Common myeloid progenitor, CD34-positive (primary cell): ENCODE results near the gene SASS6.

ENCODE experiments used
- CTCF ChIA-PET: fragments of 350-600 bp; sonication (Branson Sonifier 250); formaldehyde crosslinking; loops from one replicate; lab custom pipeline; 2021; ENCODE audit warnings: antibody characterized with exemption; lab: Charles Lee
- POLR2A ChIA-PET: fragments of 350-600 bp; sonication (Branson Sonifier 250); formaldehyde crosslinking; loops from one replicate; lab custom pipeline; 2021; ENCODE audit warnings: antibody characterized with exemption; lab: Charles Lee
- DNase-seq, 3 donors: peaks; one replicate each; pipeline versions ENCODE4 v3.0.0 to v3.0.0-alpha.2; 2013
- H3K27ac ChIP-seq, 2 experiments: 1 replicate in 1 of 2; 2 replicates in 1 of 2; pipeline ENCODE4 v1.7.0; 2013; ENCODE audit warnings: inconsistent platforms in 2 of 2, low read length in 2 of 2, mild to moderate bottlenecking in 2 of 2, low read depth in 1 of 2, moderate library complexity in 1 of 2; ENCODE audit not compliant: severe bottlenecking in 2 of 2, insufficient read depth in 1 of 2, poor library complexity in 1 of 2
- H3K27me3 ChIP-seq, 5 experiments: replicated peaks in 2 of 5; 1 replicate in 3 of 5; 2 replicates in 2 of 5; pipeline versions ENCODE4 v1.6.1 to v1.7.0; 2013; ENCODE audit warnings: low read length in 4 of 5, mild to moderate bottlenecking in 2 of 5, moderate library complexity in 2 of 5, inconsistent platforms in 1 of 5; ENCODE audit not compliant: insufficient read depth in 5 of 5, control insufficient read depth in 4 of 5
- H3K36me3 ChIP-seq, 4 experiments: 1 replicate in 2 of 4; 2 replicates in 2 of 4; pipeline versions ENCODE4 v1.6.1 to v1.7.0; 2013; ENCODE audit warnings: low read length in 3 of 4, control low read depth in 1 of 4, mild to moderate bottlenecking in 1 of 4; ENCODE audit not compliant: control insufficient read depth in 4 of 4, insufficient read depth in 4 of 4
- H3K4me1 ChIP-seq, 4 experiments: 1 replicate in 3 of 4; 2 replicates in 1 of 4; pipeline versions ENCODE4 v1.6.1 to v1.7.1; 2013; ENCODE audit warnings: low read length in 3 of 4, mild to moderate bottlenecking in 3 of 4, control low read depth in 1 of 4, inconsistent platforms in 1 of 4, moderate library complexity in 1 of 4; ENCODE audit not compliant: control insufficient read depth in 4 of 4, insufficient read depth in 4 of 4; ENCODE audit errors: control extremely low read depth in 1 of 4
- H3K4me3 ChIP-seq, 7 experiments: 1 replicate in 4 of 7; 2 replicates in 3 of 7; pipeline versions ENCODE4 v1.5.1 to v1.7.0; 2013; ENCODE audit warnings: mild to moderate bottlenecking in 7 of 7, low read length in 6 of 7, moderate library complexity in 6 of 7, inconsistent platforms in 2 of 7, low read depth in 2 of 7, control low read depth in 1 of 7; ENCODE audit not compliant: insufficient read depth in 4 of 7, control insufficient read depth in 1 of 7; ENCODE audit errors: extremely low read depth in 1 of 7
- H3K9me3 ChIP-seq, 5 experiments: 1 replicate in 4 of 5; 2 replicates in 1 of 5; pipeline versions ENCODE4 v1.6.1 to v1.7.1; 2013; ENCODE audit warnings: low read length in 4 of 5, mild to moderate bottlenecking in 2 of 5, inconsistent platforms in 1 of 5, low read depth in 1 of 5, moderate library complexity in 1 of 5; ENCODE audit not compliant: control insufficient read depth in 4 of 5, insufficient read depth in 2 of 5; ENCODE audit errors: control extremely low read depth in 1 of 5
- WGBS: methylation state at CpG from one replicate; pipeline ENCODE4 v1.1.5; 2013; ENCODE audit not compliant: insufficient coverage; 5-methylcytosine and 5-hydroxymethylcytosine counted together

SASS6 gene

DNA sequence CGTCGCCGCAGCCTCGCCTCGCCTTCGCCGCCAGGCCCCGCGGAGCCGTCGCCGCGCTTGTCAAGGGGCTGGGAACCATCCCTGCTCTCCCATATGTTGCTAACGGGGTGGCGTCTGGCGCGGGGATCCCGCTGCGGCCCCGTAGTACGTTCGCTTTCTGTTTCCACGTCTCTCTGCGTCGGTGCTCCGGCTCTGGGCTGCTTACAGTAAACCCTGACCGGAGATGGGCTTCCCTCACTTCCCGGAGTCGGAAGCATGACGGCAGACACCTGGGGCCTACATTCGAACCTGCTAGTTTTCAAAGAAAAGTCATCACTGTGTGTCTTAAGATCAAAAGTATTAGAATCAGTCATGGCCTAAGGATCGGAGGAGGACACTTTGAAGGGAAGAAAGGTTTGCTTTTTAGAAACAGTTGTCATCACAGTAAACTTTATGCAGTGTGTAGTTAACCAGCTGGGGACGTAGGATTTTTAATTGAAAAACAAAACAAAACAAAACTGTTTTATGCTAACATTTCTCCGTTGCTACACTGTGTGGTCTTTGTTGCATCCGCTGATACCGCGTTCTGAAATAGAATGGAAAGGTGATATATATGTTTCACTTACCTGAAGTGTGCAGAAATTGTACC lies 94.0 kb downstream of the SASS6 start:
- peaks cover 10 to 26% (median 19%) of the 10 kb centered on the region in 4 experiments for H3K4me1 ChIP-seq
- CTCF ChIA-PET, result interaction anchor here (1.4 kb wide), 1 partner anchor 12 kb away, joined by 5 read pairs; no protein-coding TSS in a partner anchor

DNA sequence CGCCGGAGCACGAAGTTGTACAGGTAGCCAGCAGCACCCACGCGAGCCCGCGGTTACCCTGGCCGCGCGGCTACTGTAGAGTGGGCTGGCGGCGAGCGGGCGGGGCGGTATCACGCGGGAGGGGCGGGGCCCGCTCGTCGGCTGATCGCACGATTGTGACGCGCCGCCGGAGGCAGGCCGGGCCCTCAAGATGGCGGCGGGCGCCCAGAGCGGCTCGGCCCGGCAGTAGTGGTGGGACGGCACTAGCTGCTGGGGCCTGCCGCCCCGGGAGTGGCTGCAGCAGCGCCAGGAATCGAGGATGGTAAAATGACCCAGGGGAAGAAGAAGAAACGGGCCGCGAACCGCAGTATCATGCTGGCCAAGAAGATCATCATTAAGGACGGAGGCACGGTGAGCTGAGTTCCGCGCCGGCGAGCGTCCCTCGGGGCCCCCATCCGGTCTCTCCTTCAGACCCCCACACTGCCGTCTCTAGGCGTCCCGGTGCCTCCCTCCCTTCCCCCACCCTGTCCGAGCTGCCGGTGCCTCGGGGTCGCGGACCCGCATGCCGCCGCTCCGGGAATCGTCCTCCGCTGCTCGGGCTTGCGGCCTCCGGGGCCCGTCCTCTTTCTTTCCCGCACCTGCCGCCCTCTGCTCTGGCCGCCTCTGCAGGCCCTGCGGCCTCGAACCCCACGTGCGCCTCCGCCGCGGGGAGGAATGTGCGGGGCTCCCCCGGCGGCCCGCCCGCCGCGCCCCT lies 94.6 kb downstream of the SASS6 start:
- Histone ChIP-seq H3K9me3 (no peaks in the 10 kb centered on the region), H3K36me3 (peaks cover 0 to 4% (median 0%) of the 10 kb centered on the region in 4 experiments), H3K4me1 (peaks cover 10 to 26% (median 19%) of the 10 kb centered on the region in 4 experiments), H3K27ac (peak overlapping the region; percentile 96 to 98), H3K4me3 (peak overlapping the region; percentile 82 to 99 (median 97)), H3K27me3 (no peaks in the 10 kb centered on the region)
- peak; percentile 87 to 94 (median 90) for DNase-seq
- WGBS, result 0% methylated on average over 79 of the region's 87 CpGs
- CTCF ChIA-PET, result no interaction called here
- POLR2A ChIA-PET, result interaction anchor here (0.6 to 1.5 kb wide), 2 partner anchors 11 to 95 kb away, joined by 3 to 4 read pairs; partner anchors contain the start of genes SASS6 and TRMT13

More for the DNA sequence above, 94.0 kb downstream of the SASS6 start:
- Histone ChIP-seq H3K9me3 (peaks cover 0 to under 1% (median 0%) of the 10 kb centered on the region in 5 experiments), H3K4me3 (peak overlapping the region; percentile 82 to 99 (median 97)), H3K27ac (peak overlapping the region; percentile 96 to 98), H3K27me3 (no peaks in the 10 kb centered on the region), H3K36me3 (peaks cover 0 to 4% (median 2%) of the 10 kb centered on the region in 4 experiments)
- DNase-seq, result peak; percentile 58 to 74 (median 71)
- POLR2A ChIA-PET, result interaction anchor here (1.5 kb wide), 2 partner anchors 10 to 94 kb away, joined by 3 to 4 read pairs; partner anchors contain the start of genes SASS6 and TRMT13
- under 1% methylated on average over 30 of the region's 37 CpGs for WGBS

DNA sequence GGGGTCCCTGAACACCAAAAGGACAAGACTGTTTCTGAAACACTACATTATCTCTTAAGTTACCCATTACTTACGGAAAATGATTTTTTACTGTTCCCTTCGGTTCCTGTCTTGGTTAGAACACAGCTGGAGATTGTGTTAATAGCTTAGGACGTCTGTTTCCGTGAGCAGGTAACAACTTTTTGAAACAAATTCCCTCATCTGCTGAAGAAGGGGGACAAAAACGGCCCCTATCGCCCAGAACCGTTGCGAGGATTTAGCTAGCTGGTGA lies 95.1 kb downstream of the SASS6 start:
- H3K4me1 ChIP-seq, result peaks cover 10 to 26% (median 19%) of the 10 kb centered on the region in 4 experiments
- peak overlapping the region; percentile 82 to 99 (median 97) for H3K4me3 ChIP-seq
- H3K36me3 ChIP-seq, result no peaks in the 10 kb centered on the region
- DNase-seq, result no peak
- H3K9me3 ChIP-seq, result no peaks in the 10 kb centered on the region
- POLR2A ChIA-PET, result interaction anchor here (0.6 to 1.5 kb wide), 3 partner anchors 11 to 859 kb away, joined by 3 to 4 read pairs (median 3); partner anchors contain the start of genes SASS6 and TRMT13
- CTCF ChIA-PET, result no interaction called here
- WGBS, result 0% methylated on average over 6 of the region's 8 CpGs
- H3K27me3 ChIP-seq, result no peaks in the 10 kb centered on the region
- H3K27ac ChIP-seq, result peak overlapping the region; percentile 96 to 98

DNA sequence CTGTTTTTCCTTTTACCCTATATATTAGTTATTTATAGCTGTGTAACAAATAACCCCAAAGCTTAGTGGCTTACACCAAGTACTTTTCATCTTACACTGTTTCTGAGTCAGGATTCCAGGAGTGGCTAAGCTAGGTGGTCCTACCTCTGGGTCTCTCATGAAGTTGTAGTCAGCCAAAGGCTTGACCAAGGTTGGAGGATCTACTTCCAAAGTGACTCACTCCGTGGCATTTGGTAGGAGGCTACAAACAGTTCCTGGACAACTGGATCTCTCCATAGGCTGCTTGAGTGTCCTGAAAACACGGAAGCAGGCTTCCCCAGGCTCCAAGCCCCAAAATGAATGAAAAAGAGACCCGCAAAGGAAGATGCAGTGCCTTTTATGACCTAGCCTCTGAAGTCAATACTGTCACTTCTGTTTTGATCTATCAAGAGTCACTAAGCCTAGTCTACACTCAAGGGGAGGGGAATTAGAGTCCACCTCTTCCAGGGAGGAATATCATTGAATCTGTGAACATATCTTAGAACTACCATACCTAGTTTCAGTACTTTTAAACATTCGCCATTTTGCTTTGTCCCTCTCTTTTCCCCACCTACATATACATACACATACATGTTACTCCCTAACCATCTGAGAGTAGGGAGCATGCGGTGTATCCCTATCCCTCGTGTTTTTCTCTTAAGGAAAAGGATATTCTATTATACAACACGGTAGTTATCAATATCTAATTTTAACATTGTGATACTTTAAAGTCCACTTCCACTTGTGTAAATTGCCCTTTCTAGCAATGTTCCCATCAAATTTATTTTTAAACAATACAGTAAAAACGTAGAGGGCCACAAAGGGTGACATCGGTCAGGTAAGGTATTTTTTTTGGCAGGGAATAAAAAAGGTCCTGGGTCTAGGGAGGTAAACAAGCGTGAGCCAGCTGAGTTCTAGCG lies 95.7 kb downstream of the SASS6 start:
- no peaks in the 10 kb centered on the region for H3K36me3 ChIP-seq
- ChIA-PET POLR2A (interaction anchor here (0.8 to 1.5 kb wide), 2 partner anchors 96 to 860 kb away, joined by 3 to 4 read pairs; partner anchors contain the start of genes SASS6 and TRMT13), CTCF (interaction anchor here (1.7 to 2.1 kb wide), 3 partner anchors 12 to 230 kb away, joined by 4 to 8 read pairs (median 5); no protein-coding TSS in a partner anchor)
- peak overlapping the region in 6 of 7 experiments; percentile 82 to 99 (median 96) for H3K4me3 ChIP-seq
- H3K9me3 ChIP-seq, result no peaks in the 10 kb centered on the region
- peak in 2 of 3 donors; percentile 13 to 24 for DNase-seq
- H3K27me3 ChIP-seq, result no peaks in the 10 kb centered on the region
- 36% methylated on average over 5 of the region's 11 CpGs for WGBS
- H3K4me1 ChIP-seq, result peaks cover 10 to 24% (median 19%) of the 10 kb centered on the region in 4 experiments
- peak overlapping the region; percentile 96 to 98 for H3K27ac ChIP-seq

DNA sequence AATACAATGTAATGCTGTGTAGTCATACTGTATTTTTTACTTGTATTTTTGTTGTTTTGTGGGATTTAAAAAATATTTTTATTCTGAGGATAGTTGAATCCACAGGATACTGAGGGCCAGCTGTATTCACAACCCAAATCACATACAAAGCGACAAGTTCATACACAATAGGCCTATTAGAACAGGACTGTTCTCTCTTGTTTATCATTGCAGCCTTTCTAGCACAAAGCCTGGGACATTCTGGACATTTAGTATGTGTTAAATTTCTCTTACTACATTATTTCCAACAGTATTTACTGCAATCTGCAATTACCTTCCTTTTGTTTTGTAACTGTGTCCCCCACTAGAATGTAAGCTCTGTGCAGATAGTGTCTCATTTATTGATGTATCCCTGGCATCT lies 97.5 kb downstream of the SASS6 start:
- ChIA-PET CTCF (interaction anchor here (0.9 to 2.4 kb wide), 5 partner anchors 8 to 228 kb away, joined by 4 to 8 read pairs (median 5); no protein-coding TSS in a partner anchor), POLR2A (no interaction called here)
- no peaks in the 10 kb centered on the region for H3K36me3 ChIP-seq
- DNase-seq, result no peak
- H3K4me3 ChIP-seq, result no peak overlapping the region
- H3K27ac ChIP-seq, result no peak overlapping the region
- no peaks in the 10 kb centered on the region for H3K9me3 ChIP-seq
- no peaks in the 10 kb centered on the region for H3K27me3 ChIP-seq
- WGBS, result 100% methylated on average over 1 of the region's 1 CpG
- H3K4me1 ChIP-seq, result peaks cover 10 to 17% (median 15%) of the 10 kb centered on the region in 4 experiments

DNA sequence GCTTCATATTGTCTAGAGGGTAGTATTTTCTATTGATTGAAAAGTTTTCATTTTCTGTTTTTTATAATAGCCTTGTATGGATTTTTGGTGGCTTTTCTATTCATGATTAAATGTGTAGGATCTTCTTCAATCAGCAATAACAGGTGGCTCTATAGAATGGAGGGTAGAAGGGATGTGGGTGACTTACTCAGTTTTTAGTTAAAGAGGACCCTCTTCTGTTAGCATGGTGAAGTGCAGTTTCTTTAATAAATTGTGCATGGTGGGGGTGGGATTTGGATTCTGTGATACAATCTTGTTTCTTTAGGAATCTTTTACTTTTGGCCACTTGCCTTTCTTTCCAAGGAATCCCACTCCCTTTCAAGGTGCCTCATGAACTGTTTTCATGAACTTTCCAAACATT lies 98.3 kb downstream of the SASS6 start:
- POLR2A ChIA-PET, result no interaction called here

More for the DNA sequence above, 98.3 kb downstream of the SASS6 start:
- no peaks in the 10 kb centered on the region for H3K27me3 ChIP-seq
- CTCF ChIA-PET, result interaction anchor here (1.9 to 2.4 kb wide), 3 partner anchors 8 to 222 kb away, joined by 5 to 9 read pairs (median 5); no protein-coding TSS in a partner anchor
- H3K27ac ChIP-seq, result no peak overlapping the region
- no peaks in the 10 kb centered on the region for H3K36me3 ChIP-seq
- no peaks in the 10 kb centered on the region for H3K9me3 ChIP-seq
- no peak overlapping the region for H3K4me3 ChIP-seq
- DNase-seq, result peak; percentile 50 to 78 (median 74)
- H3K4me1 ChIP-seq, result peaks cover 7 to 10% (median 10%) of the 10 kb centered on the region in 4 experiments
